GM21737 (cell line): ENCODE results near the gene DUOX2.
"Not testable (repeated sequence)": the region's sequence is repeated elsewhere in the genome, so short reads cannot be mapped to it uniquely, and the experiment has no call there.

Experiments used
- ATAC-seq: cut with Tn5 transposase; IDR thresholded peaks from one replicate; pipeline ENCODE4 v1.9.1; 2021; ENCODE audit warnings: mild to moderate bottlenecking, moderate library complexity; ENCODE audit not compliant: unreplicated experiment

The DUOX2 gene

DNA sequence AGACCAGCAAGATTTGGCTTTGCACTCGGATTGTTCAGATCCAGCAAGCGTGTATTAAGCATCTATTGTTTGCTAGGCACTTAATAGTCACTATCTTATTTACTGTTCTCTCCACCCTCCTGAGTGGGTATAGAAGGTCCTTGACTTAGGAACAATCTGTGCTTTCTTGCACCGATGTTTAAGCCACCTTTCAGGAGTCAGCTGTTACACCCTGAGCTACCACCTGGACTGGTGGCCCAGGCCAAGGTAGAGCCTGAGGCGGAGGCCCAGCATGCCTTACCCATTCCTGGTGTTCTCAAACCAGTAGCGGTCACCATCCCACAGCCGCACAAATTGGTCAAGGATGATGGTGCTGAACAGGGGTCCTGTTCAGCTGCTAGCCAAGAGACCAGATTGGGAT, 25.8 kb upstream of the DUOX2 start:
- ATAC-seq = no peak

DNA sequence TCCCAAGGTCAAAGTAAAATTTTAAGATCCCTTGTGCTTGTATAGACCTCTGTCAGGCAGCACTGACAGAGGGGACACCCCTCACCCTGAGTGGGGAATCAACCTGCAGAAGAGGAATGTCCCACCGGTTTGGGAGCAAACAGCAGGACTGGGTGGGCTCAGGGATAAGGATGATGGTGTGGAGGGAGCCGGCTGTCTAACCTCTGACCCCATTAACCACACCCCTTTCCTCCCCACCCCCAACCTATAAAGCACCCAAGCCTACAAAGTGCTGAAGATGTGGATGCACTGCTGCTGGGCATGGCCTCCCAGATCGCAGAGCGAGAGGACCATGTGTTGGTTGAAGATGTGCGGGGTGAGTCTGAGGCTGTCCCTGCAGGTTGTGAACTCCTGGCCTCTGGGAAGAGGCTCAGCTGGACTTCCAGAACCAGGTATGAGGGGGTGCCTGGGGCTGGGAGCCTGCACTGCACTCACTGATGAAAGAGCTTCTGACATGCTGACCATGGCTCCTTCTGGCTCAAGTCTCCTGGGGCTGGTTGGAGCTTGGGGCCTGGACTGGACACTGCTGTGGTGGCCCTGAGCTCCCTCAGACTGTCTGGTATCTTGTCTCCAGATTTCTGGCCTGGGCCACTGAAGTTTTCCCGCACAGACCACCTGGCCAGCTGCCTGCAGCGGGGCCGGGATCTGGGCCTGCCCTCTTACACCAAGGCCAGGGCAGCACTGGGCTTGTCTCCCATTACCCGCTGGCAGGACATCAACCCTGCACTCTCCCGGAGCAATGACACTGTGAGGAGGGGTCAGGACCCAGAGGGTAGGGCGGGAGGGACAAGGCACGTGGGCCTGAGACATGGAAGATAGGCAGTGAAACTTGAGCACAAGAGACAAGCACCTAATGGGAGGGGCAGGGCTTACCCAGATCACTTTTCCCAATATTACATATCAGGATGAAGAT, 25.1 kb upstream of the DUOX2 start:
- ATAC-seq = no peak

DNA sequence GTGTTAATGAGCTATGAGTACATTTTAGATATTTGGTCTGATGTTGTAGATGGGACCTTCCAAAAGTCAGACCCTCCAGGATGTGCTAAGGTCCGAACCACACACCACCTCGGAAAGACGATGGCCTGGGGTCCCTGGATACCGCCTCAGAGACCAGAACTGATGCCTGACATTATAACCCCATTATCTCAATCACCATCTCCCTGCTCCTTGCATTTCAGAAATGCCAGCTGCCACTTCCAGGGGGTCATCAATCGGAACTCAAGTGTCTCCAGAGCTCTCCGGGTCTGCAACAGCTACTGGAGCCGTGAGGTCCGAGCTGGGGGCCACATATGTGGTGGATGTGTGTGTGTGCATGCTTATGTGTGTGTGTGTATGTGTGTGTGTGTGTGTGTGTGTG, 23.7 kb upstream of the DUOX2 start:
- no peak for ATAC-seq

DNA sequence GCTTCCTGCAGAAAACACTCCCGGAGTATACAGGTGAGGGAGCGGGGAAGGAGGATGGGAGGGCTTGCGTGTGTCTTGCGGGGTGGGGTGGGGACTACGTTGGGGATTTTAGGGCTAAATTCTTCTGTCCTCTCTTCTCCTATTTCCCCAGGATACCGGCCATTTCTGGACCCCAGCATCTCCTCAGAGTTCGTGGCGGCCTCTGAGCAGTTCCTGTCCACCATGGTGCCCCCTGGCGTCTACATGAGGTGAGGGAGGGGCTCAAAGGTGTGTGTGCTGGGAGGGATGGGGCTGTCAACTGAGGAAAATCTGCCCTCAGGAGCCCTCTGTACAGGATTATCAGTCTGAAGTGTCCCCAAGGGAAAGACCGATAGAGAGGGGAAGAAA, 22.4 kb upstream of the DUOX2 start:
- ATAC-seq = no peak

DNA sequence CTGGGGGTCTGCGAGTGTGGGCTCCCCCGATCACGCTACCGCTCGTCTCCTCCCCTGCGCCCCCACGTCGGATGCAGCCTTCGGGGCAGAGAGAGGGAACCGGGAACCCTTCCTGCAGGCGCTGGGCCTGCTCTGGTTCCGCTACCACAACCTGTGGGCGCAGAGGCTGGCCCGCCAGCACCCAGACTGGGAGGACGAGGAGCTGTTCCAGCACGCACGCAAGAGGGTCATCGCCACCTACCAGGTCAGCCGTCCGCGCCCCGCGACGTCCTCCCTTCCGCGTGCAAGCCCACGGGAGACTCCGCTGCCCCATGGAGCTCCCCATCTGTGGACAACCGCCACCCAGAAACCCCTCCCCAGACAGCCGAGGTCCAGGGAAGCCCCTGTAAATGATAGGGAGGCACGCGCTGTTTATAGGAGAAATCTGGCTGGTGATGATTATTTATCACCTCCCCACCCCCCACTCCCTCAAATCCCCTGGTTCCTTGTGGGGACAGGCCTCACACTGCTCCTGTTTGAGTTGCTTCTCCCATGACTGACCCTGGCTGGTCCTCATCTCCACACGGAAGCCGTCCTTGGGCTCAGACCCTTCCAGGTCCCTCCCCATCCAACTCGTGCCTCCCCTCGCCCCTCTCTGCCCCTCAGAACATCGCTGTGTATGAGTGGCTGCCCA, 21.9 kb upstream of the DUOX2 start:
- not testable (repeated sequence) for ATAC-seq

DNA sequence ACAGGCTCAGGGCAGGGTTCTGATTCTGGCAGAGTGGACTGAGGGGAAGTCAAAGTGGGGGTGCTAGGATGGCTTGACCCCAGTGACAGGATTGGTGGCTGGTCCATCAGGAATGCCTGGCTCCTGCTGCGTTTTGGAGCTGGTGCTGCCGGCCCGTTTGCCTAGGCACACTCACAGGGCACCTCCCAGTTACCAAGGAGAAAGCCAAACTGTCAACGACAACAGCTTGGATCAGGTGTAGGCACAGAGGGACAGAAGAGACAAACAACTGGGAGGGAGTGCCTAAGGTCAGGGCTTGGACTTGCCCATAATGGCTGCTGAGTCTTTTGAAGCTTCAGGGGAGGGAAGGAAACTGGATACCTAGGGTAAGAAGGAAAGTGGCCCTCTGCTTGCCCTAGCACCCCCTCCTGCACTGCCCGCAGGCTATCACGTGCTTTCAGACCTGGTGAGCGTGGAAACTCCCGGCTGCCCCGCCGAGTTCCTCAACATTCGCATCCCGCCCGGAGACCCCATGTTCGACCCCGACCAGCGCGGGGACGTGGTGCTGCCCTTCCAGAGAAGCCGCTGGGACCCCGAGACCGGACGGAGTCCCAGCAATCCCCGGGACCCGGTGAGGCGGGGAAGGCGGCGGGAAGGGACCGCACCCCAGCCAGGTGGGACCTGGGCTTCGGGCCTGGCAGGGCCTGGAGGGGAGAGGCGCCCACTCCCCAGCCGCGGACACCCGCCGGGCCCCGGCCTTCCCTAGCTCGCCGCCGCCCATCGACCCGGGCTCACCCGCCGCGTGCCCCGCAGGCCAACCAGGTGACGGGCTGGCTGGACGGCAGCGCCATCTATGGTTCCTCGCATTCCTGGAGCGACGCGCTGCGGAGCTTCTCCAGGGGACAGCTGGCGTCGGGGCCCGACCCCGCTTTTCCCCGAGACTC, 21.0 kb upstream of the DUOX2 start:
- no peak for ATAC-seq

DNA sequence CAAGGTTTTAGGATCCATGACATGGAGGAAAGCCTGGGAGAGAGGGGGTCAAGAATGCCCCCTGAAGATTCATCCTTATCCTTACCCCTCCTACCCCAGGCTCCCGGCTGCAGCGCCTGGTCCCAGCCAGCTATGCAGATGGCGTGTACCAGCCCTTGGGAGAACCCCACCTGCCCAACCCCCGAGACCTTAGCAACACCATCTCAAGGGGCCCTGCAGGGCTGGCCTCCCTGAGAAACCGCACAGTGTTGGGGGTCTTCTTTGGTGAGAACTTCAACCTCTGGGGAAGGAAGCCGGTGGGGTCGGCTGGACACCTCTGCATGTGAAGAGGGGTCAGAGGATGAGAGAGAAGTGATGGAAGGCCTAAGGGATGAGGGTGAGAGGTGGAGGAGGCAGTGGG, 20.1 kb upstream of the DUOX2 start:
- ATAC-seq = no peak

DNA sequence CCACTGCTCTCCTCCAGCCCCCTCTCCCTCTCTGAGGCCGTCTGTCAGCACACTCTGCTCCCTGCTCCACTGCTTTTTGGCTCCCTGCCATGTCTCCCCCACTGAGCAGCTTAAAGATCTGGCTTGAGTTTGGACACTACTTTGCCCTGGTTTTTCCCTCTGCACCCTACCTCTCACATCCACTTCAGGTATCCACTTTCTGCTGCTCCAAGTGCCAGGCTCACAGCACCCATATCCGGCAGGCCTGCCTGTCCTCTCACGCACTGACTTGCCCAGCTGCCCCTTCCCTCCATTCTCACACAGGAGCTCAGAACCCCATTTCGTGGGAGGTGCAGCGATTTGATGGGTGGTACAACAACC, 19.6 kb upstream of the DUOX2 start:
- no peak for ATAC-seq

DNA sequence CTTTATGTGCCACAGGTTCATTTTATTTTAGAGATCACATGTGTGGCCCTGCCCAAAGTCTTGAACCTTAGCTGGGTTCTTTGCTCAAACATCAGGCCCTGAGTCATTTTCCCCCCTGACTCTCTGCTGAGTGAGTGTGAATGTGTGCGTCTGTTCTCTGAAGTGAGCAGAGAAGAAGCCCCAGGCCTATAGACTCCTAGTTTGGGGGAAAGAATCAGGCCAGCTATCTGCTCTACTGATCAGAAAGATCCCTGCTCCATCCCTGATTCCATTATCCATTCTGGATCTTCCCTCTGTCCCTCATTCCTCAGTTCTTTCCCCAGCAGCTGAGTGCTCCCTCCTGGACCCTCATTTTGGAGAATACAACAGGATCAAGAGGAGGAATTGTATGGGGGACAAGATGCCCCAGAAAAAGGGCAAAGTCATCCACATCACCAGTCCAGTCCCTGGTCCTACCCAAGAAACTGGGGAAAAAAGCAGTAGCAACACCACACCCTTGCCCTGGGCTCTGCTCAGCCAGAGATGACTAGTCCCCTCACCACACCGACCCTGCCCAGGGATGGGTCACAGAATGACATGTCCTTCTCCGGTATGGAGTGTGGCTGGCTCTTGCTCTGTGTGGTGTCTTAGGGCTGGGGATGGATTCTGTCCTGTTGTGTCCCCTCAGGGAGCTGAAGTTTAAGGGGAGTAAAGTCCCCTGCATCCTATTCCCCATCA, 19.0 kb upstream of the DUOX2 start:
- ATAC-seq = no peak

DNA sequence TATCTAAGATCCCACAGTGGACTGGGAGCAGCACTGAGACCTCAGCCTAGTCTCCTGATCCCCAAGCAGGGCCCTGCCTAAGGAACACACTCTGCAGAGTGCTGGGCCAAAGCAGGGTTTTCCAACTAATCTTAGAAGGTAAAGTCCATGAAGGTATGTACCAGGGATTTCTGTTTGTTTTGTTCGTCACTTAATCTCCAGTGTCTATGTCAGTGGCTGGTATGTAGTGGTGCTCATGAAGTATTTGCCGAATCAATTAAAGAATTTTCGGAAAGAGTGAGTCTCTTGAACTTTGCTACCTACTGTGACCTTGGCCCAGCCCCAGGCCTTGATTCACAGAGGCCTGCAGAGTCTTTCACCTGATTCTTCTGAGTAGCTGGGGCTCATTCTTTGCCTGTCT, 17.5 kb upstream of the DUOX2 start:
- ATAC-seq = no peak

DNA sequence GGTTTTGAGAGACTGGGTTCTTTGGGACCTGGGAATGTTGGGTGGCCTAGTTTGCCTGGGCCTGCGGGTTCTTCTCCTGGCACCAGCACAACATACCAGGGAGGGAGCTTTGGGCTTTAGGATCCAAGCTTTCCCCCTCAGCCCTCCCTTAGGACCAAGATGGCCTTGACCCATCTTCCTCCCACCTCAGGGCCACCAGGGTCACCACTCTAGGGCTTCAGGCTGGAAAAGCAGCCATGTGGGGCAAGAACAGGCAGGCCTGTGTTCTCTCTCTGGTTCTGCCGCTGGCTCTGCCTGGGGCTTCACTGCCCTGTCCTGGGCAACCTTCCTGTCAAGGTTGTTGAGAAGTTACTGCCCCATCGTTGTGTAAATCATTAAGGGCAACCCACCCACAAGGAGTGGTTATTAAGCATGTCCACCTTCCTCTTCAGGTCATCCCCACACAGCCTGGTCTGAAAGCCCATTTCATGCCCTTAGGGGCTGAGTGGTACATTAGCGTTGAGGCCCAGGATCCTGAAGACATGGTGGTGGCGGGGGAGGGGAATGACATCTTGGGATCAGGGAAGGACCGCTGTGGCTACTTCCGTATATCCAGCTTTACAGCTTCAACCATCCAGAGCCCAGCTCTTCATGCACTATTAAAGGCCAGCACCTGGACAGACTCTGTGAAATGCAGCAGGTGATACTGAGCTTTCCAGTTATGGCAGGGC, 16.5 kb upstream of the DUOX2 start:
- ATAC-seq = no peak

DNA sequence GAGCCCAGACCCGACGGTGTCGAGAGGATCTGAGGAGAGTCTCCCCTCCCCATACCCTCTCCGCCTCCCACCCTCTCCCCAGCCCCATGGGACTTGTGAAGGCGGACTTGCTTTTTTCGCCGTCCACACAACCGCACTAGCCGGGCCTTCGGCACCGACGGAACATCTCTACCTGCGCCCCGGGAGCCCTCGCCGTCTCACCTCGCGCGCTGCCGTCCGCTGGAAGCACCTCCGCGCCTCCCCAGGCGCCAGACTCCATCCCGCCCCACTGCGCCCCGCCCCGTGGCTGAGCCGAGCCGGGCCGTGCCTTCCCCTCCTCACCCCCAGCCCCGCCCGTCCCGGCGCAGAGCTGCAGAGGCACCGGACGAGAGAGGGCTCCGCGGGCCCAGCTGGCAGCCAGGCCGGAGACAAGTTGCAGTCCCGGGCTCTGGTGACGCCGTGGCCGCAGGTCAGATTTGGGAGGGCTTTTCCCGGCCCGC, 15.7 kb upstream of the DUOX2 start, which contains the start of the genes DUOX1 and DUOXA1:
Gene DUOX1 (plus strand): TSS at position 344 of the 479 bp plus-strand sequence. CDS start 1,973 bp downstream, outside the sequence.
Gene DUOXA1 (minus strand): TSS at position 229 of the 479 bp plus-strand sequence. CDS start 6,865 bp downstream, outside the sequence.
- no peak for ATAC-seq

DNA sequence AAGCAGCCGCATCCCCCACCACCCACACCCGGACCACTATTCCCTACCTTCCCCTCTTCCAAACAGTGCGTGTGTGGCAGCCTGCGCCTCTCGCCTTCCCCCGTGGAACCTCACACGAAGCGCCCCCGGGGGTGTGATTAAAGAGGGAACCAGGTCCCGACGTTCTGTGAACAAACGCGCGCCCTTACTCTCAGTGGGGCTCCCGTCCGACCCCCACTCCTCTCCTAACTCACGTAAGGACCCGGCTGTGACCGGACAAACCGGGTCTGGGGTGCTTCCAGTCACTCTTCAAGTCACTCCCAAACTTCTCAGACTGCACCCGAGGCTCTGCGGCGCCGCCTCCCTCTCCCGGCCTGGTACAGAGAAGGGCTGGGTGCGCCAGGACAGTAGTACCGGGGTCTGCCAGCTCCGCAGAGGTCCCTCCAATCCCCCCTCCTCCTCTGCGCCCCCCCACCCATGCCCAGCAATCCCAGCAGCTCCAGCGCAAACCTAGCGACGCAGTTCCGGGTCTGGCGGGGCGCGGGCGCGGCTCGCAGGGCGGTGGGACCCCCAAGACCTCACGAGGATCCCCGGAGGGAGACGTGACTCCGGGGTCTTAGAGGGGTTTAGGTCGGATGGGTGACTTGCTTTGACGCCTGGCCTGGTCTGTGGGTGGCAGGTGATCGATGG, 15.1 kb upstream of the DUOX2 start:
- ATAC-seq = no peak

DNA sequence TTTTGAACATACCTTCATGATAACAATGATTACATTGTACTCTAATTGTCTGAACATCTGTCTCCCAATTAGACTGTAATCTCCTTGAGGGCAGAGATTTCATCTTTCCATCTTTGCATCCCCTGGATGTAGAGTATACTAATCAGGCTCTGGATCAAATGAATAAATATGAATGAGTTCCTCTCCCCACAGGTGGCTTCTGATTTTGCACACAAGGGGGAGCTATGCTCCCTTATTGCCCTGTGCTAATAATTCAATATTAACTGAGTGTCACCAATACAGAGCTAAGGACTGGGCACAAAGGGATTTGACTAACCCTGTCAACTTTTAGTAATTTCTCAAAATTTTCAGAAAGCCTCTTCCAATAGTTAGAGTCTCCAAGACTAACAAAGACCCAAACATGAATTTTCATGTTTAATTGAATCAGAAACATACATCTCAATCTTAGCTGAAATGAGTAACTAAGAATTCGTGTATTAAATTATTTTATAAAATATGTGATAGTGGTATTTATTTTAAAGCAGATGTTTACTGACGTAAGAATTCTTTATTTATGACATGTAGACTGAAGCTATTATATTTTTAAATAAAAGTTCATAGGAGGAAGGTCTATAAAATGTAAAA, 12.7 kb upstream of the DUOX2 start:
- ATAC-seq = no peak

DNA sequence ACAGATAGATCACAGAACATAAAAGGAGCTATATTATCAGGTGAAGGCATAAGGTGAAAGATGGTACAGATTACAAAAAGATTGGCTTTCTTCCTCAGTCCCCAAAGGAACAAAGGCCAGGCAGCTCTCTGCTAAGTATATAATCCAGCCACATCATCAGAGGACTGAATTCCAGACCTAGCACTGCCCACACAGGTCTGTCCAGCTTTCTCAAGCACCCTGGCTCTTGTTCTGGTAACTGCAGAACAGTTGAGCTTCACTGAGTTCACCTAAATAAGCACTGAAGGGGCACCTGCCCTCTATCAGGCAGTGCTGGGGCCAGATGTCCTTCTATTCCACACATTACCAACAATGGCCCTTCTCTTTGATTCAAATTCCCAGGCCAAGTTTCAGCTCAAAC, 9.4 kb upstream of the DUOX2 start:
- no peak for ATAC-seq

DNA sequence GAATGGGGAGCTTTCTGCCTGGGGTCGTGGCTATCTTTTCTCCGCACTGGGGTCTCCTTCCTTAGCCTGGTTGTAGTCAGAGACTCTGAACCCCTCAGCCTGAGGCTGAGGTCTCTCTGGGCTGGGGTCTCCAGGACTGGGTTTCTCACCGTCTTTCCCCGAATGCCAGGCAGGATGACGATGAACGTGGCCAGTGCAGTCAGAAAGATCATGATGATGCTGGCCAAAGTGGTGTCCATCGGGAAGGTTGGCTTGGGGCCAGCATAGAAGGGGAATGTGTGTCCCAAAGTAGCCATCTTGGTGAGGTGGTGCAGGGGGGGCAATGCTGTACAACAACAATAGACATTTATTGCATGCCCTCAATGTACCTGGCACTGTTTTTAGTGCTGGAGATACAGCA, 8.7 kb upstream of the DUOX2 start:
- no peak for ATAC-seq

DNA sequence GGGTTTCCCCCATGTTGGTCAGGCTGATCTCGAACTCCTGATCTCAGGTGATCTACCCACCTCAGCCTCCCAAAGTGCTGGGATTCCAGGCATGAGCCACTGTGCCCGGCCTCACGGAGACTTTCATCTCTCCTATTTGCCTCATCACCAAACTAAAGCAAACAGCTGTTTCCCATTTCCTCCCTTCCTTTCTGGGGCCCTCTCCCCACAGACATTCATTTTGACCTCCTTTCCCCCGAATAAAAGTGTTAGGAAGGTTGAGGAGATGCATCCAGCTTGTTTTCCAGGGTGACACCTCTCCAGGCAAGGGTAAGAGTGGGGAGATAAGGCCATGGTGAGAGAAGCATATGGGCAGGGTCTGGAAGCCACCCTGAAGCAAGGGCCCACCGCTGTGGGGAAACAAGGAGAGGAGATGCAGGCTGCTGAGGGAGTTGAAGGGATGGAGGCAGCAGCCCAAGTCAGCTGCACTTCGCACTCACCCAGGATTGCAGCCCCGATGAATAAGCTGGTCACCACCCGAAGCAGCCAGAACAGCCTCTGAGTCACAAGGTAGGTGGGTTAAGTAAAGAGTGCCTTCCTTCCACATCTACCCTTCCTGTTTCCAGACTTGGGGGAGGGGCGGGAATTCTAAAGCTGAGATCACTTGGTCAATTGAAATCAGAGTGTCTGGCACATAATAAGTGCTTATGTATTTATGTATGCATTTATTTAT, 7.9 kb upstream of the DUOX2 start:
- ATAC-seq = no peak

DNA sequence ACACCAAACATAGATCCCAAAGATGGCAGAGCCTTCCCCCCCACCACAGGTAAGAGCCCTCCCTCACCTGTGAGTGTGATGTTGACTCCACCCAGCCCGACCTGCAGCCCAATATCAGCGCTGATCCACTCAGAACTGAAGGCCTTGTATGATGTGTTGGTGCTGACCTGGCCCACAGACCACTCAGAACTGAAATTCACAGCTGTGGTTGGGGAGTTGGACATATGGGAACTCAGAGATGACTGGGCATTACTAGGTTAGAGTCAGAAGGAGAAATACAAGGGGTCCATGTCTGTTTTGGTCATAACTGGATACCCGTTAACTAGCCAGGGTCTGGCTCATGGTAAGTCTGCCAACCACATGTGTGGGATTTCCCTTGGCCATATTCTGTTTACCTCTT, 7.0 kb upstream of the DUOX2 start:
- no peak for ATAC-seq
